Fibroblast of skin of right biceps (primary cell): ENCODE results near the gene PRSS8.

ENCODE experiments used
- DNase-seq: peaks from one replicate; pipeline ENCODE4 v3.0.0-alpha.2; 2013

Gene PRSS8

GRCh38 chr16:31099860-31100638 is 35.5 kb downstream of the PRSS8 start:
- DNase-seq, result peak; percentile 59

- peak; percentile 98 for DNase-seq
Measured at GRCh38 chr16:31094424-31095120, 41.0 kb downstream of the PRSS8 start, which contains the start of gene VKORC1. VKORC1 (minus strand) TSS chr16:31094797; CDS start chr16:31094729, 68 bp downstream.

GRCh38 chr16:31094088-31094423 is 41.5 kb downstream of the PRSS8 start:
- DNase-seq, result no peak

- peak; percentile 58 for DNase-seq
Measured at GRCh38 chr16:31093132-31093703, 42.3 kb downstream of the PRSS8 start.

- no peak for DNase-seq
Measured at GRCh38 chr16:31092330-31092729, 43.2 kb downstream of the PRSS8 start.

GRCh38 chr16:31090540-31090939 is 45.0 kb downstream of the PRSS8 start:
- peak; percentile 44 for DNase-seq

- DNase-seq, result no peak
Measured at GRCh38 chr16:31089199-31089598, 46.3 kb downstream of the PRSS8 start.

GRCh38 chr16:31088459-31089183 is 46.9 kb downstream of the PRSS8 start, which contains the start of gene PRSS53:
PRSS53 (minus strand) TSS chr16:31088943; CDS start chr16:31088809, 134 bp downstream.
- DNase-seq, result no peak

GRCh38 chr16:31087971-31088370 is 47.6 kb downstream of the PRSS8 start:
- no peak for DNase-seq

GRCh38 chr16:31087481-31087880 is 48.0 kb downstream of the PRSS8 start:
- no peak for DNase-seq

- DNase-seq, result no peak
Measured at GRCh38 chr16:31086629-31086906, 49.0 kb downstream of the PRSS8 start.

GRCh38 chr16:31085873-31086628 is 49.5 kb downstream of the PRSS8 start:
- DNase-seq, result no peak

GRCh38 chr16:31085411-31085810 is 50.1 kb downstream of the PRSS8 start:
- no peak for DNase-seq

- no peak for DNase-seq
Measured at GRCh38 chr16:31084584-31085302, 50.8 kb downstream of the PRSS8 start.

- no peak for DNase-seq
Measured at GRCh38 chr16:31083981-31084380, 51.5 kb downstream of the PRSS8 start.

- DNase-seq, result no peak
Measured at GRCh38 chr16:31083556-31083955, 52.0 kb downstream of the PRSS8 start.

- DNase-seq, result no peak
Measured at GRCh38 chr16:31083081-31083480, 52.4 kb downstream of the PRSS8 start.

- DNase-seq, result no peak
Measured at GRCh38 chr16:31082368-31083045, 53.0 kb downstream of the PRSS8 start.
